Mucosa of descending colon (tissue), 3 donors: ENCODE results near the gene IFT81. TPM values are rescaled to one million over a fixed set of nuclear protein-coding genes. Genes with fewer than 3 reads are reported as not detected.

Source experiments
- ATAC-seq: fragments of 200-7000 bp; cut with Tn5 transposase; one replicate; pipeline ENCODE4 v1.9.1; 2020; ENCODE audit warnings: mild to moderate bottlenecking, moderate library complexity
- DNase-seq, 3 donors: peaks; one replicate each; pipeline ENCODE4 v3.0.0-alpha.2; 2020
- H3K36me3 ChIP-seq: fragments of 200-600 bp; one replicate; pipeline ENCODE4 v1.8.0; 2021; ENCODE audit warnings: low read depth, mild to moderate bottlenecking
- H3K4me1 ChIP-seq: fragments of 200-600 bp; one replicate; pipeline ENCODE4 v1.8.0; 2021; ENCODE audit warnings: low read depth, mild to moderate bottlenecking
- H3K4me3 ChIP-seq: fragments of 200-600 bp; one replicate; pipeline ENCODE4 v1.8.0; 2021; ENCODE audit warnings: mild to moderate bottlenecking
- H3K9me3 ChIP-seq: fragments of 200-600 bp; one replicate; pipeline ENCODE4 v1.8.0; 2021; ENCODE audit warnings: mild to moderate bottlenecking
- intact Hi-C, 2 donors: fragments of 100-400 bp; cut with DNase I in 1 of 2; cut with micrococcal nuclease in 1 of 2; formaldehyde crosslinking; loops; one replicate each; pipeline versions ENCODE4 v1.11.0 to v1.11.1; 2022; cut with DNase I, micrococcal nuclease
- total RNA-seq, 3 donors: library from RNA; stranded (reverse); fragmentation: NEBNext Ultra II Directional in 2 of 3; extraction: Animal tissue kit (Norgen Biotek cat#: 25700) in 2 of 3; gene quantifications; one replicate each; pipeline versions ENCODE4 v1.2.1 to v1.2.4, GENCODE V29; 2021 to 2023
- TF ChIP-seq, protein P1 (sequence below): fragments of 200-600 bp; IDR thresholded peaks from one replicate; pipeline ENCODE4 v1.8.0; 2022; ENCODE audit warnings: antibody characterized with exemption, mild to moderate bottlenecking
- donor health status: DM: no; HTN: no; CAD: no; lungs with moderate emphysema.
- donor health status: DM: no; HTN: no; CAD: no.
- donor health status: DM: no; HTN: yes; CAD: no.

IFT81 gene
- total RNA-seq, 3 donors from 2014 or later, result 3.8 to 12.7 (median 6.3) TPM

DNA sequence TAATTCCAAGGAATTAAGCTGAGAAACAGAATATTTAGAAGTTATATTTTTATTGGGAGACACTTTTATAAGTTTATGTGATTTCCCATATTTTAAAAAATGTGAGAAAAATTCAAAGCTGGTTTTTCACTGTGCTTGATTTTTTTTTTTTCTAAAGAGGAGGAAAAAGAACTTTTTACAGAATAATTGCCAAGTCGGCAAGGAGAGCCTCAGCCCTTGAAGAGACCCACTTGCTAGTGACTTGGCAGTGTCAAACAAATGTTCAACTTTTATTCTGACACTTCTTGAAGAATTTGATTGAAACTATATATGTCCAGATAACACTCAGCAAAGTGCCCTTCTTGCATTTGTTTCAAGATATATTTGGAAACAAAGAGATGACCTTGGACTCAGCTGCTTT is 104.6 kb downstream of the IFT81 start:
- intact Hi-C loops, result no loop called here
- no peak overlapping the region for H3K4me3 ChIP-seq
- no peaks in the 10 kb centered on the region for H3K9me3 ChIP-seq
- peaks cover 5% of the 10 kb centered on the region for H3K4me1 ChIP-seq
- ATAC-seq (no peak), DNase-seq (no peak)
- TF ChIP-seq, protein P1, sequence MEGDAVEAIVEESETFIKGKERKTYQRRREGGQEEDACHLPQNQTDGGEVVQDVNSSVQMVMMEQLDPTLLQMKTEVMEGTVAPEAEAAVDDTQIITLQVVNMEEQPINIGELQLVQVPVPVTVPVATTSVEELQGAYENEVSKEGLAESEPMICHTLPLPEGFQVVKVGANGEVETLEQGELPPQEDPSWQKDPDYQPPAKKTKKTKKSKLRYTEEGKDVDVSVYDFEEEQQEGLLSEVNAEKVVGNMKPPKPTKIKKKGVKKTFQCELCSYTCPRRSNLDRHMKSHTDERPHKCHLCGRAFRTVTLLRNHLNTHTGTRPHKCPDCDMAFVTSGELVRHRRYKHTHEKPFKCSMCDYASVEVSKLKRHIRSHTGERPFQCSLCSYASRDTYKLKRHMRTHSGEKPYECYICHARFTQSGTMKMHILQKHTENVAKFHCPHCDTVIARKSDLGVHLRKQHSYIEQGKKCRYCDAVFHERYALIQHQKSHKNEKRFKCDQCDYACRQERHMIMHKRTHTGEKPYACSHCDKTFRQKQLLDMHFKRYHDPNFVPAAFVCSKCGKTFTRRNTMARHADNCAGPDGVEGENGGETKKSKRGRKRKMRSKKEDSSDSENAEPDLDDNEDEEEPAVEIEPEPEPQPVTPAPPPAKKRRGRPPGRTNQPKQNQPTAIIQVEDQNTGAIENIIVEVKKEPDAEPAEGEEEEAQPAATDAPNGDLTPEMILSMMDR, result no peak
- H3K36me3 ChIP-seq, result no peaks in the 10 kb centered on the region

DNA sequence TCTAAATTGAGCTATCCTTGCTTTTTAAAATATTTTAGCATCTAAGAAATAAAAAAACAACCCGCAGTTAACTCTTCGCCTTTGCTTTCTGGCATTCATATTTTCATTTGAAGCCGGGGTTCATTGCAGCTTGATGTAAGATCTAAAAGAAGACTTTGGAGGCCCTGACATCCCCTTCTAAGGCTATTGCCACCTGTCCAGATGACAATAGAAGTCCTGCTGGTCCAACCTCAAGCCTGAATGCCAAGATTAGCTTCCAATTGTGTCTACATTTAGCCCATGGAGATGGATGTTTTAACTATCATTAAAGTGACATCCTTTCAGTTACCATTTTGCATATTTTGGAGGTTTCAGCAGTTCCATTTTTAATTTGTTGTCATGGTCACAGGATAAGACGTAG is 105.3 kb downstream of the IFT81 start:
- no peak for DNase-seq
- no peak for ATAC-seq
- TF ChIP-seq, protein P1, result no peak
- no peaks in the 10 kb centered on the region for H3K36me3 ChIP-seq
- intact Hi-C loops, result no loop called here
- peaks cover 9% of the 10 kb centered on the region for H3K4me1 ChIP-seq
- H3K9me3 ChIP-seq, result no peaks in the 10 kb centered on the region
- no peak overlapping the region for H3K4me3 ChIP-seq

- no peak overlapping the region for H3K4me3 ChIP-seq
- no peak for ATAC-seq
- TF ChIP-seq, protein P1, result no peak
- no peaks in the 10 kb centered on the region for H3K36me3 ChIP-seq
- no peak for DNase-seq
- intact Hi-C loops, result no loop called here
- peaks cover 9% of the 10 kb centered on the region for H3K4me1 ChIP-seq
- H3K9me3 ChIP-seq, result no peaks in the 10 kb centered on the region
Measured at GRCh38 chr12:110230655-110231054, 106.5 kb downstream of the IFT81 start.

DNA sequence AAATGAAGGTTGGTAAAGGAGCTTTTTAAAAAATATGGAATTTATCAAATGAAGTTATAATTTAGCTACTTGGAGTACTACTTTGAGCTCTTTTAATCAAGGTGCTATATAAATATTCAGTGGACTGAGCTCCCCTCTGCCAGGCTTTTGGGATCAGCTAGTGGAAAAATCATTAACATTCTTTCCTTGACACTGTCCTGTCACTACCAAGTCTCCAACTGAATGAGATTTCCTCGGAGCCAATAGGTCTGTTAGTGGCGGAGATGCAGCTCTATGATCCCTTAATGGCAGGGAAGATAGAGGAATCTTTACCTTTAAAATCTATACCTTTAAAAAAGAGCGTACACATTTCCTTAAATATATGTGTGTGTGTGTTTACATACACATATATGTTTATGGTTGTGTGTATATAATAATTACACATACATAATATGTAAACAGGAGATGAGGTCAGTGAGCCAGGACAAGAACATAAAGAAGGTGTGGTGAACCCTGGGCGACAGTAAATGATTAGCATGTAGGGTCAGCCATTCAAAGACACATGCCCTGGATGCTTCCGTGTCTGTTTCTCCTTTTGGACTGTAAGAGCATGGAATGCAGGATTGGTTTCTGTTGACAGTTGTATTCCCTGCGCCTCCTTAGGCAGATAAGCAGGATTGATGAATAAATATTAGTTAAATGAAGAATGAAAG is 109.2 kb downstream of the IFT81 start:
- peak; percentile 92 for ATAC-seq
- Histone ChIP-seq H3K36me3 (no peaks in the 10 kb centered on the region), H3K4me1 (peaks cover 9% of the 10 kb centered on the region), H3K9me3 (no peaks in the 10 kb centered on the region), H3K4me3 (no peak overlapping the region)
- no peak for DNase-seq
- TF ChIP-seq, protein P1, result no peak
- intact Hi-C loops, result no loop called here

GRCh38 chr12:110234331-110234751 is 110.2 kb downstream of the IFT81 start:
- Histone ChIP-seq H3K4me3 (no peak overlapping the region), H3K4me1 (peaks cover 9% of the 10 kb centered on the region), H3K9me3 (no peaks in the 10 kb centered on the region), H3K36me3 (no peaks in the 10 kb centered on the region)
- ATAC-seq (peak; percentile 80), DNase-seq (no peak)
- TF ChIP-seq, protein P1, result no peak
- intact Hi-C loops, result no loop called here

GRCh38 chr12:110234755-110235154 is 110.6 kb downstream of the IFT81 start:
- Histone ChIP-seq H3K36me3 (no peaks in the 10 kb centered on the region), H3K4me1 (peaks cover 9% of the 10 kb centered on the region), H3K9me3 (no peaks in the 10 kb centered on the region), H3K4me3 (no peak overlapping the region)
- DNase-seq (no peak), ATAC-seq (peak; percentile 61)
- intact Hi-C loops, result no loop called here
- TF ChIP-seq, protein P1, result no peak
